GM12892 (cell line): ENCODE results near the gene OARD1. TPM values are rescaled to one million over a fixed set of nuclear protein-coding genes. Genes with fewer than 3 reads are reported as not detected.
"Not testable (repeated sequence)": the region's sequence is repeated elsewhere in the genome, so short reads cannot be mapped to it uniquely, and the experiment has no call there.

Source experiments
- DNase-seq: peaks from one replicate; pipeline ENCODE4 v3.0.0; 2011; ENCODE audit not compliant: insufficient read length
- FAIRE-seq: peaks from 2 replicates; lab custom pipeline; 2011; peaks lifted over from hg19 to GRCh38; lab: Jason Lieb, UNC
- POLR2A ChIP-seq: IDR thresholded peaks from 2 replicates; pipeline ENCODE4 v1.6.1; 2011; ENCODE audit warnings: low read depth, low read length, control low read depth
- POLR2AphosphoS5 ChIP-seq: IDR thresholded peaks from 2 replicates; pipeline ENCODE4 v1.6.1; 2011; ENCODE audit warnings: low read depth, low read length, control low read depth
- TAF1 ChIP-seq: IDR thresholded peaks from 2 replicates; pipeline ENCODE4 v1.6.1; 2011; ENCODE audit warnings: low read depth, mild to moderate bottlenecking, control low read depth, low read length, borderline replicate concordance
- polyA plus RNA-seq: library from polyadenylated mRNA; unstranded; fragments of >200 nt; gene quantifications from one replicate; pipeline ENCODE4 v1.2.1, GENCODE V29; 2012; ENCODE audit warnings: missing spikeins, inconsistent platforms; ENCODE audit not compliant: missing spikeins

The OARD1 gene
- 35.6 TPM for polyA plus RNA-seq

GRCh38 chr6:41071923-41072835 lies at the start of gene OARD1:
OARD1 (minus strand) TSS chr6:41072356; CDS start chr6:41071634, 722 bp downstream.
- FAIRE-seq (no peak), DNase-seq (peak; percentile 71)
- TF ChIP-seq POLR2A (peak; percentile 54), TAF1 (peak; percentile 56; the same call in 1 of the 2 replicates), POLR2AphosphoS5 (peak; percentile 74; the same call in 1 of the 2 replicates)

- no peak for TF ChIP-seq POLR2A
- FAIRE-seq: no peak
- no peak for DNase-seq
Measured at GRCh38 chr6:41120058-41120457, 47.9 kb upstream of the OARD1 start.

GRCh38 chr6:41119508-41119907 lies 47.4 kb upstream of the OARD1 start:
- DNase-seq: no peak
- FAIRE-seq: no peak
- no peak for TF ChIP-seq POLR2A
- no peak for TF ChIP-seq TAF1
- no peak for TF ChIP-seq POLR2AphosphoS5

GRCh38 chr6:41115027-41115426 lies 42.9 kb upstream of the OARD1 start:
- DNase-seq, FAIRE-seq: not testable (repeated sequence)

- no peak for DNase-seq
- FAIRE-seq: no peak
- TF ChIP-seq POLR2AphosphoS5 (no peak), TAF1 (no peak), POLR2A (no peak)
Measured at GRCh38 chr6:41111017-41111416, 38.9 kb upstream of the OARD1 start.

GRCh38 chr6:41103847-41104246 lies 31.7 kb upstream of the OARD1 start:
- DNase-seq (no peak), FAIRE-seq (no peak)
- TF ChIP-seq POLR2A (no peak), POLR2AphosphoS5 (no peak)

- DNase-seq: no peak
- TF ChIP-seq TAF1 (no peak), POLR2AphosphoS5 (no peak), POLR2A (no peak)
- no peak for FAIRE-seq
Measured at GRCh38 chr6:41100871-41101287, 28.7 kb upstream of the OARD1 start.

GRCh38 chr6:41098366-41098765 lies 26.2 kb upstream of the OARD1 start:
- DNase-seq (no peak), FAIRE-seq (no peak)
- TF ChIP-seq POLR2AphosphoS5 (no peak), POLR2A (no peak), TAF1 (no peak)

- TF ChIP-seq POLR2A (no peak), POLR2AphosphoS5 (no peak), TAF1 (no peak)
- FAIRE-seq (no peak), DNase-seq (no peak)
Measured at GRCh38 chr6:41097467-41098090, 25.4 kb upstream of the OARD1 start.

GRCh38 chr6:41093729-41094128 lies 21.6 kb upstream of the OARD1 start:
- TF ChIP-seq TAF1: no peak
- TF ChIP-seq POLR2A: no peak
- TF ChIP-seq POLR2AphosphoS5: no peak
- DNase-seq: no peak
- FAIRE-seq: no peak

GRCh38 chr6:41092421-41093140 lies 20.4 kb upstream of the OARD1 start:
- TF ChIP-seq POLR2A (no peak), TAF1 (no peak), POLR2AphosphoS5 (no peak)
- no peak for DNase-seq
- no peak for FAIRE-seq

- FAIRE-seq (no peak), DNase-seq (no peak)
- TF ChIP-seq POLR2AphosphoS5 (no peak), POLR2A (no peak), TAF1 (no peak)
Measured at GRCh38 chr6:41090841-41091761, 18.9 kb upstream of the OARD1 start.

- DNase-seq (no peak), FAIRE-seq (no peak)
- TF ChIP-seq POLR2AphosphoS5: no peak
- no peak for TF ChIP-seq POLR2A
- no peak for TF ChIP-seq TAF1
Measured at GRCh38 chr6:41088451-41088850, 16.3 kb upstream of the OARD1 start.
